ENCODE results near the gene SYT4. TPM values are rescaled to one million over a fixed set of nuclear protein-coding genes. Genes with fewer than 3 reads are reported as not detected.

The SYT4 gene
- total and polyA plus RNA-seq, 9 donors = 0.07 to 7.4 (median 0.65) TPM

Other genes starting within 250 kb of the SYT4 start
- gene RIT2, start 161.8 kb downstream of the SYT4 start, total RNA-seq = not detected
- gene RIT2, start 161.8 kb downstream of the SYT4 start, polyA plus RNA-seq = not detected